IMR-90 (cell line): ENCODE measurements around the gene NELL1. TPM values are rescaled to one million over a fixed set of nuclear protein-coding genes. Genes with fewer than 3 reads are reported as not detected.

Experiments
- ATAC-seq: fragments of 200-7000 bp; cut with Tn5 transposase; 2 replicates; pipeline ENCODE4 v1.9.1; 2020; ENCODE audit warnings: low read depth, mild to moderate bottlenecking, moderate library complexity
- BruUV-seq: library from RNA; stranded (reverse); fragments of 400-500 nt; replicated peaks from 2 replicates; lab custom pipeline; 2021; lab: Mats Ljungman, UMichigan
- CTCF ChIA-PET: fragments of 300-600 bp; formaldehyde crosslinking; extraction: SDS; loops from one replicate; lab custom pipeline; 2021; ENCODE audit warnings: antibody characterized with exemption; lab: Yijun Ruan, JAX
- POLR2A ChIA-PET: fragments of 300-600 bp; sonication (Branson Sonifier 250); formaldehyde crosslinking; loops from one replicate; lab custom pipeline; 2022; ENCODE audit warnings: antibody characterized with exemption; ENCODE audit not compliant: unreplicated experiment; lab: Charles Lee
- DNase-seq: peaks from one replicate; pipeline ENCODE4 v3.0.0; 2013
- H2AFZ ChIP-seq: replicated peaks from 2 replicates; pipeline ENCODE3; 2013; ENCODE audit warnings: low read length, mild to moderate bottlenecking; ENCODE audit not compliant: poor library complexity
- H2AK5ac ChIP-seq: 2 replicates; pipeline ENCODE4 v1.6.1; 2013; ENCODE audit warnings: low read depth, low read length, inconsistent platforms
- H2AK9ac ChIP-seq: replicated peaks from 2 replicates; pipeline ENCODE3; 2013; ENCODE audit warnings: mild to moderate bottlenecking, low read depth, low read length, moderate library complexity; ENCODE audit not compliant: poor library complexity
- H2BK120ac ChIP-seq: 2 replicates; pipeline ENCODE4 v1.6.1; 2013; ENCODE audit warnings: low read depth, low read length, inconsistent platforms
- H2BK15ac ChIP-seq: 3 replicates; pipeline ENCODE4 v1.6.1; 2013; ENCODE audit warnings: low read depth, low read length, inconsistent platforms
- H2BK20ac ChIP-seq: 2 replicates; pipeline ENCODE4 v1.6.1; 2013; ENCODE audit warnings: low read depth, mild to moderate bottlenecking, inconsistent platforms, low read length, moderate library complexity
- H2BK5ac ChIP-seq: 2 replicates; pipeline ENCODE4 v1.6.1; 2013; ENCODE audit warnings: mild to moderate bottlenecking, low read depth, low read length, inconsistent platforms; ENCODE audit not compliant: poor library complexity, severe bottlenecking
- H3K14ac ChIP-seq: replicated peaks from 2 replicates; pipeline ENCODE4 v1.6.1; 2013; ENCODE audit warnings: low read depth, low read length, inconsistent platforms
- H3K18ac ChIP-seq: 2 replicates; pipeline ENCODE4 v1.6.1; 2013; ENCODE audit warnings: low read depth, low read length, control low read depth
- H3K23ac ChIP-seq: 2 replicates; pipeline ENCODE4 v1.6.1; 2013; ENCODE audit warnings: low read depth, low read length, inconsistent platforms
- H3K27ac ChIP-seq: 2 replicates; pipeline ENCODE4 v1.5.1; 2013; ENCODE audit warnings: mild to moderate bottlenecking, control low read depth, low read length; ENCODE audit not compliant: insufficient read depth
- H3K27me3 ChIP-seq: 2 replicates; pipeline ENCODE4 v1.6.1; 2013; ENCODE audit warnings: low read length; ENCODE audit not compliant: control insufficient read depth, insufficient read depth
- H3K36me3 ChIP-seq: 2 replicates; pipeline ENCODE4 v1.6.1; 2013; ENCODE audit warnings: low read length, mixed read lengths; ENCODE audit not compliant: control insufficient read depth, insufficient read depth
- H3K4ac ChIP-seq: 2 replicates; pipeline ENCODE4 v1.6.1; 2013; ENCODE audit warnings: low read depth, low read length, inconsistent platforms
- H3K4me1 ChIP-seq: 2 replicates; pipeline ENCODE4 v1.6.1; 2013; ENCODE audit warnings: low read length, mixed read lengths; ENCODE audit not compliant: control insufficient read depth, insufficient read depth
- H3K4me2 ChIP-seq: 2 replicates; pipeline ENCODE4 v1.6.1; 2013; ENCODE audit warnings: low read depth, mild to moderate bottlenecking, control low read depth, low read length, moderate library complexity
- H3K4me3 ChIP-seq: 2 replicates; pipeline ENCODE4 v1.5.1; 2013; ENCODE audit warnings: low read depth, mild to moderate bottlenecking, control low read depth, low read length, moderate library complexity; ENCODE audit not compliant: insufficient read depth
- H3K56ac ChIP-seq: 2 replicates; pipeline ENCODE4 v1.6.1; 2013; ENCODE audit warnings: low read length, inconsistent platforms; ENCODE audit not compliant: insufficient read depth; ENCODE audit errors: extremely low read depth
- H3K79me1 ChIP-seq, 2 experiments: 2 replicates each; pipeline ENCODE4 v1.6.1; 2013; ENCODE audit warnings: low read length in 2 of 2, inconsistent platforms in 1 of 2, low read depth in 1 of 2
- H3K9ac ChIP-seq: 2 replicates; pipeline ENCODE4 v1.6.1; 2013; ENCODE audit warnings: low read depth, low read length, control low read depth
- H3K9me1 ChIP-seq: 2 replicates; pipeline ENCODE4 v1.6.1; 2013; ENCODE audit warnings: low read length, inconsistent platforms; ENCODE audit not compliant: insufficient read depth
- H3K9me3 ChIP-seq: 2 replicates; pipeline ENCODE4 v1.6.1; 2013; ENCODE audit warnings: low read length; ENCODE audit not compliant: control insufficient read depth, insufficient read depth
- H4K20me1 ChIP-seq: 2 replicates; pipeline ENCODE4 v1.6.1; 2013; ENCODE audit warnings: low read length, inconsistent platforms; ENCODE audit not compliant: insufficient read depth
- H4K5ac ChIP-seq: 2 replicates; pipeline ENCODE4 v1.6.1; 2013; ENCODE audit warnings: mild to moderate bottlenecking, low read depth, low read length, control low read depth
- H4K8ac ChIP-seq, 2 experiments: 2 replicates each; pipeline ENCODE4 v1.6.1; 2013; ENCODE audit warnings: low read depth in 2 of 2, low read length in 2 of 2, control low read depth in 1 of 2, inconsistent platforms in 1 of 2
- H4K91ac ChIP-seq: 2 replicates; pipeline ENCODE4 v1.6.1; 2013; ENCODE audit warnings: low read depth, low read length, inconsistent platforms; ENCODE audit not compliant: insufficient read depth
- BHLHE40 ChIP-seq: fragments of 150-350 bp; IDR thresholded peaks from 2 replicates; pipeline ENCODE4 v1.6.1; 2016; ENCODE audit warnings: mild to moderate bottlenecking, low read depth, low read length
- CEBPB ChIP-seq: IDR thresholded peaks from 2 replicates; pipeline ENCODE4 v1.6.1; 2012; ENCODE audit warnings: low read depth, low read length, improper control_type of control experiment
- ELK1 ChIP-seq: fragments of 150-350 bp; IDR thresholded peaks from 2 replicates; pipeline ENCODE4 v1.6.1; 2016; ENCODE audit warnings: low read depth, mild to moderate bottlenecking, low read length, moderate library complexity, borderline replicate concordance
- RAD21 ChIP-seq: IDR thresholded peaks from 2 replicates; pipeline ENCODE4 v1.6.1; 2012; ENCODE audit warnings: low read length, improper control_type of control experiment
- RFX5 ChIP-seq: IDR thresholded peaks from 2 replicates; pipeline ENCODE4 v1.8.0; 2012; ENCODE audit warnings: low read depth, mild to moderate bottlenecking, low read length, moderate library complexity
- SMC3 ChIP-seq: fragments of 150-350 bp; IDR thresholded peaks from 2 replicates; pipeline ENCODE4 v1.6.1; 2016; ENCODE audit warnings: low read depth, mild to moderate bottlenecking, antibody characterized with exemption, low read length, moderate library complexity
- WGBS, 2 experiments: methylation state at CpG; one replicate each; pipeline versions ENCODE4 v1.1.5 to v1.1.7; 2013; ENCODE audit warnings: missing lambda C conversion rate in 2 of 2; ENCODE audit not compliant: insufficient read length in 1 of 2; ENCODE audit errors: extremely low coverage in 2 of 2; 5-methylcytosine and 5-hydroxymethylcytosine counted together
- dilution Hi-C: fragments of 300-500 bp; cut with HindIII; formaldehyde crosslinking; loops from one replicate; pipeline ENCODE4 v1.14.3; 2018; ENCODE audit warnings: low sequenced_read_pairs; ENCODE audit not compliant: unreplicated experiment
- in situ Hi-C: fragments of 300-500 bp; cut with MboI; formaldehyde crosslinking; loops from 3 replicates; pipeline ENCODE4 v1.14.3; 2019; ENCODE audit warnings: low sequenced_read_pairs, inconsistent platforms, mixed read lengths
- intact Hi-C: fragments of 100-400 bp; cut with micrococcal nuclease; formaldehyde crosslinking; loops from 2 replicates; pipeline ENCODE4 v1.10.0; 2022
- polyA plus RNA-seq, 3 experiments: library from polyadenylated mRNA; depleted of rRNA; stranded (reverse); fragments of >200 nt; gene quantifications; 2 replicates each; pipeline ENCODE4 v1.2.3, GENCODE V29; 2012; ENCODE audit warnings: low replicate concordance in 1 of 3
- total RNA-seq: library from RNA; depleted of rRNA; stranded (reverse); fragments of >200 nt; gene quantifications from 2 replicates; pipeline ENCODE4 v1.2.3, GENCODE V29; 2012

The NELL1 gene
- total and polyA plus RNA-seq, 2 of the 4 experiments (the other 2 are of a cell fraction): not detected

- TF ChIP-seq RAD21 (no peak), SMC3 (no peak), RFX5 (no peak), BHLHE40 (no peak), CEBPB (no peak), ELK1 (no peak)
- Histone ChIP-seq H3K18ac (no peak overlapping the region), H3K14ac (no peak overlapping the region), H3K56ac (no peak overlapping the region), H3K36me3 (no peaks in the 10 kb centered on the region), H2AK9ac (no peak overlapping the region), H3K9me1 (no peaks in the 10 kb centered on the region), H2AK5ac (no peak overlapping the region), H3K9me3 (peaks cover 16% of the 10 kb centered on the region), H2BK120ac (no peak overlapping the region), H2AFZ (no peak overlapping the region), H3K27me3 (no peaks in the 10 kb centered on the region), H3K27ac (no peak overlapping the region), H4K91ac (no peak overlapping the region), H4K5ac (no peak overlapping the region), H2BK5ac (no peak overlapping the region), H4K20me1 (no peaks in the 10 kb centered on the region), H3K79me1 (no peaks in the 10 kb centered on the region), H3K9ac (no peak overlapping the region), H3K4me2 (no peak overlapping the region), H3K23ac (no peak overlapping the region), H2BK20ac (no peak overlapping the region), H3K4me1 (no peaks in the 10 kb centered on the region), H3K4me3 (no peak overlapping the region), H3K4ac (no peak overlapping the region), H4K8ac (no peak overlapping the region), H2BK15ac (no peak overlapping the region)
- in situ Hi-C loops (no loop called here), dilution Hi-C loops (no loop called here), intact Hi-C loops (no loop called here)
- no TSS peak for BruUV-seq
- no peak for ATAC-seq
- no peak for DNase-seq
- no CpG with 5 or more reads among the region's 1 CpG for WGBS, 2 experiments
- ChIA-PET CTCF (no interaction called here), POLR2A (no interaction called here)
Measured at GRCh38 chr11:21411104-21411503, 741.7 kb downstream of the NELL1 start.
